Neuronal stem cell (in vitro differentiated cells): ENCODE data around the gene FHL3.

Experiments
- DNase-seq: peaks from one replicate; pipeline ENCODE4 v3.0.0-alpha.2; 2013; ENCODE audit warnings: low spot score
- H2AFZ ChIP-seq: one replicate; pipeline ENCODE4 v1.6.1; 2013; ENCODE audit warnings: mild to moderate bottlenecking, low read length, inconsistent platforms
- H2AK5ac ChIP-seq: 2 replicates; pipeline ENCODE4 v1.6.1; 2013; ENCODE audit warnings: low read depth, mild to moderate bottlenecking, inconsistent platforms, low read length, moderate library complexity, mixed read lengths
- H2BK120ac ChIP-seq: 2 replicates; pipeline ENCODE4 v1.6.1; 2013; ENCODE audit warnings: low read depth, mild to moderate bottlenecking, inconsistent platforms, low read length, moderate library complexity, mixed read lengths
- H2BK12ac ChIP-seq: one replicate; pipeline ENCODE4 v1.6.1; 2013; ENCODE audit warnings: low read length, inconsistent platforms
- H2BK15ac ChIP-seq: 2 replicates; pipeline ENCODE4 v1.6.1; 2013; ENCODE audit warnings: mild to moderate bottlenecking, low read length, inconsistent platforms, mixed read lengths
- H2BK5ac ChIP-seq: one replicate; pipeline ENCODE4 v1.6.1; 2013; ENCODE audit warnings: inconsistent platforms, mild to moderate bottlenecking, low read length, moderate library complexity
- H3K14ac ChIP-seq: one replicate; pipeline ENCODE4 v1.6.1; 2013; ENCODE audit warnings: low read length, inconsistent platforms
- H3K18ac ChIP-seq: 2 replicates; pipeline ENCODE4 v1.6.1; 2013; ENCODE audit warnings: low read length, inconsistent platforms
- H3K23ac ChIP-seq: 2 replicates; pipeline ENCODE4 v1.6.1; 2013; ENCODE audit warnings: low read depth, mild to moderate bottlenecking, mixed read lengths, low read length, inconsistent platforms; ENCODE audit not compliant: poor library complexity
- H3K27ac ChIP-seq: replicated peaks from 3 replicates; pipeline ENCODE4 v1.5.1; 2013; ENCODE audit warnings: low read length, inconsistent platforms
- H3K27me3 ChIP-seq, 3 experiments: 2 replicates each; pipeline ENCODE4 v1.6.1; 2013; ENCODE audit warnings: low read length in 3 of 3, mild to moderate bottlenecking in 2 of 3, inconsistent platforms in 1 of 3, low read depth in 1 of 3, mixed read lengths in 1 of 3, moderate library complexity in 1 of 3; ENCODE audit not compliant: control insufficient read depth in 3 of 3, insufficient read depth in 3 of 3
- H3K36me3 ChIP-seq, 2 donors: replicated peaks in 1 of 2; 2 replicates each; pipeline ENCODE4 v1.6.1; 2013; ENCODE audit warnings: low read length in 2 of 2; ENCODE audit not compliant: control insufficient read depth in 2 of 2, insufficient read depth in 2 of 2
- H3K4ac ChIP-seq: 2 replicates; pipeline ENCODE4 v1.6.1; 2013; ENCODE audit warnings: inconsistent platforms, mild to moderate bottlenecking, low read length, moderate library complexity
- H3K4me1 ChIP-seq, 2 donors: 1 replicate in 1 of 2; 2 replicates in 1 of 2; pipeline ENCODE4 v1.6.1; 2013; ENCODE audit warnings: low read length in 2 of 2, low read depth in 1 of 2; ENCODE audit not compliant: control insufficient read depth in 2 of 2, insufficient read depth in 1 of 2
- H3K4me2 ChIP-seq: one replicate; pipeline ENCODE4 v1.6.1; 2013; ENCODE audit warnings: mild to moderate bottlenecking, low read length, inconsistent platforms; ENCODE audit not compliant: insufficient read depth, poor library complexity, severe bottlenecking
- H3K4me3 ChIP-seq, 2 donors: 2 replicates each; pipeline ENCODE4 v1.5.1; 2013; ENCODE audit warnings: low read length in 2 of 2, mild to moderate bottlenecking in 2 of 2, inconsistent platforms in 1 of 2, moderate library complexity in 1 of 2
- H3K79me1 ChIP-seq: one replicate; pipeline ENCODE4 v1.6.1; 2013; ENCODE audit warnings: low read depth, mild to moderate bottlenecking, inconsistent platforms, low read length, moderate library complexity
- H3K9ac ChIP-seq: one replicate; pipeline ENCODE4 v1.6.1; 2013; ENCODE audit warnings: mild to moderate bottlenecking, low read depth, low read length, inconsistent platforms; ENCODE audit not compliant: poor library complexity
- H3K9me3 ChIP-seq, 2 donors: replicated peaks in 1 of 2; 2 replicates each; pipeline versions ENCODE3 to v1.6.1; 2013; ENCODE audit warnings: low read length in 2 of 2, mild to moderate bottlenecking in 2 of 2, inconsistent platforms in 1 of 2, low read depth in 1 of 2, mixed read lengths in 1 of 2, moderate library complexity in 1 of 2; ENCODE audit not compliant: control insufficient read depth in 2 of 2, insufficient read depth in 1 of 2
- H4K8ac ChIP-seq: one replicate; pipeline ENCODE4 v1.6.1; 2013; ENCODE audit warnings: low read depth, mild to moderate bottlenecking, inconsistent platforms, low read length, moderate library complexity
- H4K91ac ChIP-seq: one replicate; pipeline ENCODE4 v1.6.1; 2013; ENCODE audit warnings: low read length, low read depth, mild to moderate bottlenecking, inconsistent platforms; ENCODE audit not compliant: poor library complexity
- WGBS, 2 donors: extraction: QIAGEN DNeasy Blood & Tissue Kit; methylation state at CpG; one replicate each; pipeline ENCODE4 v1.1.7; 2013; ENCODE audit warnings: missing lambda C conversion rate in 2 of 2, mixed read lengths in 1 of 2; ENCODE audit not compliant: insufficient read length in 2 of 2, insufficient replicate concordance in 1 of 2; ENCODE audit errors: extremely low coverage in 2 of 2; 5-methylcytosine and 5-hydroxymethylcytosine counted together

Gene FHL3

GRCh38 chr1:37997256-37998088 lies 7.8 kb downstream of the FHL3 start:
- WGBS, 2 donors = no CpG with 5 or more reads among the region's 25 CpGs
- Histone ChIP-seq H2AFZ (no peak overlapping the region), H3K4ac (no peak overlapping the region), H3K79me1 (no peaks in the 10 kb centered on the region), H3K4me3 (no peak overlapping the region), H3K27ac (no peak overlapping the region), H2BK15ac (no peak overlapping the region), H2BK120ac (peak overlapping the region; percentile 73), H3K9ac (no peak overlapping the region), H3K23ac (peak overlapping the region; percentile 44), H3K18ac (no peak overlapping the region), H3K4me1 (peaks cover 25 to 29% of the 10 kb centered on the region in 2 donors), H3K27me3 (no peaks in the 10 kb centered on the region), H2BK12ac (no peak overlapping the region), H4K91ac (no peak overlapping the region), H2AK5ac (peak overlapping the region; percentile 80), H3K36me3 (peaks cover 20 to 33% of the 10 kb centered on the region in 2 donors), H3K14ac (no peak overlapping the region), H3K9me3 (no peaks in the 10 kb centered on the region), H3K4me2 (no peak overlapping the region), H4K8ac (no peak overlapping the region), H2BK5ac (no peak overlapping the region)
- DNase-seq = no peak

GRCh38 chr1:37995751-37996345 lies 9.5 kb downstream of the FHL3 start:
- peaks cover 20 to 33% of the 10 kb centered on the region in 2 donors for H3K36me3 ChIP-seq
- H3K9me3 ChIP-seq = no peaks in the 10 kb centered on the region
- peak overlapping the region; percentile 64 for H2AK5ac ChIP-seq
- no peak overlapping the region for H2AFZ ChIP-seq
- H2BK120ac ChIP-seq = no peak overlapping the region
- peak overlapping the region; percentile 82 for H3K9ac ChIP-seq
- no peak overlapping the region for H4K91ac ChIP-seq
- no CpG with 5 or more reads among the region's 46 CpGs for WGBS, 2 donors
- H3K27me3 ChIP-seq = no peaks in the 10 kb centered on the region
- no peak overlapping the region for H2BK12ac ChIP-seq
- H3K27ac ChIP-seq = no peak overlapping the region
- peaks cover 17 to 21% of the 10 kb centered on the region in 2 donors for H3K4me1 ChIP-seq
- H3K79me1 ChIP-seq = no peaks in the 10 kb centered on the region
- H3K4ac ChIP-seq = no peak overlapping the region
- peak overlapping the region; percentile 80 for H3K23ac ChIP-seq
- H3K14ac ChIP-seq = no peak overlapping the region
- H2BK15ac ChIP-seq = no peak overlapping the region
- peak overlapping the region; percentile 95 for H3K18ac ChIP-seq
- peak overlapping the region in 1 of 2 donors; percentile 74 for H3K4me3 ChIP-seq
- peak overlapping the region; percentile 68 for H3K4me2 ChIP-seq
- DNase-seq = peak; percentile 61
- no peak overlapping the region for H4K8ac ChIP-seq
- no peak overlapping the region for H2BK5ac ChIP-seq

- H3K4ac ChIP-seq = no peak overlapping the region
- H3K18ac ChIP-seq = no peak overlapping the region
- no peak overlapping the region for H2AFZ ChIP-seq
- no peak overlapping the region for H3K4me3 ChIP-seq
- H3K9ac ChIP-seq = no peak overlapping the region
- peaks cover 20 to 33% of the 10 kb centered on the region in 2 donors for H3K36me3 ChIP-seq
- no peaks in the 10 kb centered on the region for H3K27me3 ChIP-seq
- no peaks in the 10 kb centered on the region for H3K9me3 ChIP-seq
- H3K79me1 ChIP-seq = no peaks in the 10 kb centered on the region
- no peak overlapping the region for H2BK5ac ChIP-seq
- no peak overlapping the region for H3K14ac ChIP-seq
- H2BK120ac ChIP-seq = no peak overlapping the region
- no peak overlapping the region for H4K8ac ChIP-seq
- no peak overlapping the region for H2BK12ac ChIP-seq
- no peak overlapping the region for H3K27ac ChIP-seq
- DNase-seq = no peak
- H3K23ac ChIP-seq = no peak overlapping the region
- H4K91ac ChIP-seq = no peak overlapping the region
- WGBS, 2 donors = no CpG with 5 or more reads among the region's 11 CpGs
- no peak overlapping the region for H3K4me2 ChIP-seq
- H2AK5ac ChIP-seq = no peak overlapping the region
- H2BK15ac ChIP-seq = no peak overlapping the region
- H3K4me1 ChIP-seq = peaks cover 10 to 15% of the 10 kb centered on the region in 2 donors
Observed at GRCh38 chr1:37994886-37995566, 10.3 kb downstream of the FHL3 start.
